NT2/D1 (cell line): ENCODE data around the gene MEAF6.

Source experiments
- YY1 ChIP-seq: IDR thresholded peaks from 2 replicates; pipeline ENCODE4 v1.6.1; 2011; ENCODE audit not compliant: insufficient read length, insufficient read depth
- ZNF274 ChIP-seq: IDR thresholded peaks from 2 replicates; pipeline ENCODE4 v1.6.1; 2011; ENCODE audit warnings: mild to moderate bottlenecking, low read depth, low read length

DNA sequence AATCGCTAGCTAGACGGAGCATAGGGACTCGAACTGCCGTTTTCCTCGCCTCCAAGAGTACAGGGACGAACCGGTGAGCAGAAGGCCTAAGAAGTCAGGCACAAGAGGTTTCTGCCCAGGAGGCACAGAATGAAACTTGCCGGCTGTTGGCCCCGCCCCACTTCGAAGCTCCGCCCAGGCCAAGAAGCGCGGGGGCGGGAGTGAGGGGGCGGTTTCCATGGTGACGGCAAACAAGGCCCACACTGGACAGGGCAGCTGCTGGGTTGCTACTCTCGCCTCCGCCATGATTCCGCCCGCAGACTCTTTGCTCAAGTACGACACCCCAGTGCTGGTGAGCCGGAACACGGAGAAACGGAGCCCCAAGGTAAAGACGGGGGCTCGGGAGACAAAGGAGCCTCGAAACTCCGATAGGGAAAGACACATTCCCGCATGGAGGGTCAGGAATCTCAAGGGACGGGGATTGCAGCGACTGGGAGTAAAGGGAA, 42.2 kb upstream of the MEAF6 start, which contains the start of gene DNALI1:
- TF ChIP-seq YY1 (no peak), ZNF274 (no peak)
